ENCODE data around the gene METTL15.
A peak's percentile ranks its signal among the peaks of the same experiment; 100 is the strongest.
"Not testable (repeated sequence)": the region's sequence is repeated elsewhere in the genome, so short reads cannot be mapped to it uniquely, and the experiment has no call there.

The METTL15 gene

DNA sequence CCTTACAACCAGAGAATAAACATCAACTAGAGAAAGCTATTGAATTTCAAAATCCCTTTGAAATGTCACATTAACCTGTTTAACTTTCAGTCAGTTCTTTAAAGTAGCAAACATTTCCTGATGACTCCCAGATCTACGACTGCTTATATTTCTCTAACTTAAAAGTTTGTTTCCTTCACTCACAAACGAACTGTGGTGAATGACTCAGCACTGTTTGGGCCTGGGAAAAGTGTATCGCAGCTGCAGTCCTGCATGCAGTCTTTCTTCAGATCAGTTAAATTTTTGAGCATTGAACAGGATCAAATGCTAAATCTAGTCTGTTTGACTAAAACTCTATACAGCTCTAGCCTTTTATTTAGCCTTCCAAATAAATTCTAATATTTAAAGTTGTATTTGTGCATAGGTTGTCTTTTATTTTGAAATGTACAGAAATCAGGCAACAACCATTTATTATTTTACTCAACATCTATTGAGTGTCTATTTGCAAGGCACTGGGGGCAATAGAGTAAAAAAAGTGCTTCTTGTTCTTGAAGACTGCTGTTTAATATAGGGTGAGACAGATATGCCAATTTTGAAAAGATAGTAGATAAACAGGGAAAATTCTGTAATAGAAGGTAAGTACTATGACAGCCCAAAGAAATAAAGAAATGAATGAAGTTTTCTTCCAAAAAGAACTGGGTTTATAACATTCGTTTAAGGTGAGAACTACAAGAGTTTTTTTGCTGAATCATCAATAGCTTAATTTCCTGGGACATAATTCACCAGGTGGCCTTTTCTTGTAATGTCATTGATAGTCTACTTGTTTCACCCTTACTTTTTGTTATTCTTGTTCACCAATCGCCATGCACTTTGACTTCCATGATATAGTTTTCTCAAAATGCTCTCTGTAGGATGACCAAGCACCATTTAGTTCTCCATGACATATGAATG is 235.4 kb downstream of the METTL15 start:
- H3K9ac ChIP-seq (ENCODE audit: low read depth, low read length) = peak overlapping the region; percentile 37
- no peak overlapping the region for H3K27ac ChIP-seq (ENCODE audit: low read depth, low read length)
- WGBS = 79% methylated on average over 5 of the region's 5 CpGs

GRCh38 chr11:28346209-28346608 is 238.0 kb downstream of the METTL15 start:
- Histone ChIP-seq H3K4me3 (ENCODE audit: low read length) (no peak overlapping the region), H3K27ac (ENCODE audit: low read depth, low read length) (no peak overlapping the region), H3K9ac (ENCODE audit: low read depth, low read length) (no peak overlapping the region), H3K4me1 (ENCODE audit: insufficient read depth, low read length) (peaks cover 7% of the 10 kb centered on the region; the same call in 1 of the 2 replicates), H3K36me3 (ENCODE audit: insufficient read depth, low read length) (no peaks in the 10 kb centered on the region), H3K27me3 (ENCODE audit: insufficient read depth, low read length) (no peaks in the 10 kb centered on the region), H3K9me3 (ENCODE audit: insufficient read depth, low read depth, low read length) (no peaks in the 10 kb centered on the region)

More for the DNA sequence above, 235.4 kb downstream of the METTL15 start:
- H3K4me1 ChIP-seq (ENCODE audit: insufficient read depth, low read length) = peaks cover 7% of the 10 kb centered on the region; the same call in 1 of the 2 replicates
- peaks cover 7% of the 10 kb centered on the region; the same call in 1 of the 2 replicates for H3K9me3 ChIP-seq (ENCODE audit: insufficient read depth, low read depth, low read length)
- no peaks in the 10 kb centered on the region for H3K36me3 ChIP-seq (ENCODE audit: insufficient read depth, low read length)
- H3K27me3 ChIP-seq (ENCODE audit: insufficient read depth, low read length) = no peaks in the 10 kb centered on the region
- H3K4me3 ChIP-seq (ENCODE audit: low read length) = no peak overlapping the region

- no peak overlapping the region for H3K27ac ChIP-seq (ENCODE audit: low read depth, low read length)
Observed at GRCh38 chr11:28346721-28347120, 238.5 kb downstream of the METTL15 start.

DNA sequence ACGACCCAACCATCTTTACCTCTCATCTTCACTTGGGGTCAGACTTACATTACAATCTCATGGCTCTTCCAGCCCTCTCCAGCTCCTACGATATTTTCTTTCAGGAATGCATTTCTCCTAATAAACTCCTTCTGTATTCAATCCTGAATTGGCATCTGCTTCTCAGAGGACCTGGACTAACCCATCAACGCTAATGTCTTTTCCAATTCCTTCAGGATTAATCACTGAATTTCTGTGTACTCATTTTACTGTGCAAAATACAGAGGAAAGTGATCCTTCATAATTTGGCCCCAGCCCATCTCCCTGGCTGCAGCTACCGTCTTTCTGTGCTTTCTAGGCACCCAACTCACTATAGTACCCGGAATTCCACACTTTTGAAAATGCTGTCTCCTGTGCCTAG is 239.2 kb downstream of the METTL15 start:
- no peaks in the 10 kb centered on the region for H3K36me3 ChIP-seq (ENCODE audit: insufficient read depth, low read length)
- H3K27me3 ChIP-seq (ENCODE audit: insufficient read depth, low read length) = no peaks in the 10 kb centered on the region
- 87% methylated on average over 5 of the region's 5 CpGs for WGBS
- no peak overlapping the region for H3K9ac ChIP-seq (ENCODE audit: low read depth, low read length)
- H3K4me3 ChIP-seq (ENCODE audit: low read length) = no peak overlapping the region
- no peak overlapping the region for H3K27ac ChIP-seq (ENCODE audit: low read depth, low read length)
- H3K9me3 ChIP-seq (ENCODE audit: insufficient read depth, low read depth, low read length) = no peaks in the 10 kb centered on the region
- peaks cover 7% of the 10 kb centered on the region; the same call in 1 of the 2 replicates for H3K4me1 ChIP-seq (ENCODE audit: insufficient read depth, low read length)

More at GRCh38 chr11:28346721-28347120, 238.5 kb downstream of the METTL15 start:
- Histone ChIP-seq H3K9me3 (ENCODE audit: insufficient read depth, low read depth, low read length) (no peaks in the 10 kb centered on the region), H3K36me3 (ENCODE audit: insufficient read depth, low read length) (no peaks in the 10 kb centered on the region), H3K4me1 (ENCODE audit: insufficient read depth, low read length) (peaks cover 7% of the 10 kb centered on the region; the same call in 1 of the 2 replicates), H3K9ac (ENCODE audit: low read depth, low read length) (no peak overlapping the region), H3K4me3 (ENCODE audit: low read length) (no peak overlapping the region), H3K27me3 (ENCODE audit: insufficient read depth, low read length) (no peaks in the 10 kb centered on the region)
- no CpG with 5 or more reads among the region's 1 CpG for WGBS

DNA sequence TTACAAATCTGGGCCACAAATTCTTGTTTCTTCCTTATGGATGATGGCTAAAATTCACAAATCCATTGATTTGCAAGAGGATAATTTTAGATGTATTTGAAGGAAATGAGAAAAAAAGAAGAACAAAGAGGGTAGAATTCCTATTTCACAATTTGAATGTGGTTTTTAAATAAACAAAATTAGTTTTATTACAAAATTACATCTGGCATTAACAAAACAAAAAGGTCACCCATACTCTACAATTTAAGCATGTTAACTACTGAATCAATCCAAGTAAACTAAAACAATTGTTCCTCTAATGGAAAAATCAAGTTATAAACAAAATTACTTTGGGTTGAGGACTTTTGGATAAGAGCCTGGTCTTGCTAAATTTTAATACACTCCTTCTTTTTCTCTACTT is 242.0 kb downstream of the METTL15 start:
- no peak overlapping the region for H3K4me3 ChIP-seq (ENCODE audit: low read length)
- H3K27me3 ChIP-seq (ENCODE audit: insufficient read depth, low read length) = no peaks in the 10 kb centered on the region
- no peaks in the 10 kb centered on the region for H3K4me1 ChIP-seq (ENCODE audit: insufficient read depth, low read length)
- no peak overlapping the region for H3K9ac ChIP-seq (ENCODE audit: low read depth, low read length)
- H3K9me3 ChIP-seq (ENCODE audit: insufficient read depth, low read depth, low read length) = no peaks in the 10 kb centered on the region
- H3K36me3 ChIP-seq (ENCODE audit: insufficient read depth, low read length) = no peaks in the 10 kb centered on the region
- no peak overlapping the region for H3K27ac ChIP-seq (ENCODE audit: low read depth, low read length)

- Histone ChIP-seq H3K9ac (ENCODE audit: low read depth, low read length) (no peak overlapping the region), H3K9me3 (ENCODE audit: insufficient read depth, low read depth, low read length) (no peaks in the 10 kb centered on the region), H3K27me3 (ENCODE audit: insufficient read depth, low read length) (no peaks in the 10 kb centered on the region), H3K36me3 (ENCODE audit: insufficient read depth, low read length) (no peaks in the 10 kb centered on the region), H3K4me1 (ENCODE audit: insufficient read depth, low read length) (no peaks in the 10 kb centered on the region), H3K27ac (ENCODE audit: low read depth, low read length) (no peak overlapping the region), H3K4me3 (ENCODE audit: low read length) (no peak overlapping the region)
- WGBS = 95% methylated on average over 2 of the region's 2 CpGs
Observed at GRCh38 chr11:28353991-28354390, 245.8 kb downstream of the METTL15 start.

DNA sequence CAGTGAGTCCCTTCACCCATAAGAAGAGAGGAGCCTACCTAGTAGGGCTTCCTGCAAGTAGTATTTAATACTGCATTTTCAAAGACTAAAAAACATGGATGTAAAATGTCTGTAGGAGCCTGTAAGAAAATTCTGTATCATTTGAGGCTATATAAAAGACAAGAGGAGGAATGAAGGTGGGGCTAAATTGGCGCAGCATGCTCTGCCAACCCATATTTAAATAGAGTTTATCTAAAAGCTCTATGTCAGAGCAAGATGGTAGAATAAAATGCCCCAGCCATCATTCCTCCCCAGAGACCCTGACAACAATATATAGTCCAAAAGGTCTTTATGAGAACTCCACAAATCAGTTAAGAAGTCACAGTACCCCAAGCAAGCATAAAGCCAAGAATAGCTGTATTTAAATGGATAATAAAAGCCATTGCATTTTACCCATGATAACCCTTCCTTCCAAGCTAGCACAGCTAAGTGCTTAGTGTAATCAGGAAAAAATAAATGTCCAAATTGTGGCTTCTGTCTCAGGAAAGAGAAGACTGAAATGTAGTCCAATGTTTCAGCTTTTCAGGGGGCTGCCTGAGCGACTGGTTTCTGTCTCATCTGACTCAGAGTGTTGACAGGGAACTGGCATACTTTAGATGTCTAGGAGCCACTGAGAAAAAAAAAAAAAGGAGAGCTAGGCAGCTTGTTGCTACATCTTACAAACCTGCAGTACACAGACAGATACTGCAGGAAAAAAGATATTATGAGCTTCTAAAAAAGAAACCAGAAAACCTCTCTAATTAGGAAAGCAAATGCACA is 258.6 kb downstream of the METTL15 start:
- no peaks in the 10 kb centered on the region for H3K27me3 ChIP-seq (ENCODE audit: insufficient read depth, low read length)
- peaks cover 6% of the 10 kb centered on the region; the same call in 1 of the 2 replicates for H3K9me3 ChIP-seq (ENCODE audit: insufficient read depth, low read depth, low read length)
- WGBS = 86% methylated on average over 2 of the region's 2 CpGs

DNA sequence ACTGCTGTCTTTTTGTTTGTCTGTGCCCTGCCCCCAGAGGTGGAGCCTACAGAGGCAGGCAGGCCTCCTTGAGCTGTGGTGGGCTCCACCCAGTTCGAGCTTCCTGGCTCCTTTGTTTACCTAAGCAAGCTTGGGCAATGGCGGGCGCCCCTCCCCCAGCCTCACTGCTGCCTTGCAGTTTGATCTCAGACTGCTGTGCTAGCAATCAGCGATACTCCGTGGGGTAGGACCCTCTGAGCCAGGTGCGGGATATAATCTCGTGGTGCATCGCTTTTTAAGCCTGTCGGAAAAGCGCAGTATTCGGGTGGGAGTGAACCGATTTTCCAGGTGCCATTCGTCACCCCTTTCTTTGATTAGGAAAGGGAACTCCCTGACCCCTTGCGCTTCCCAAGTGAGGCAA is 269.9 kb downstream of the METTL15 start:
- not testable (repeated sequence) for H3K4me1 ChIP-seq (ENCODE audit: insufficient read depth, low read length); H3K27me3 ChIP-seq (ENCODE audit: insufficient read depth, low read length); H3K9ac ChIP-seq (ENCODE audit: low read depth, low read length); H3K36me3 ChIP-seq (ENCODE audit: insufficient read depth, low read length); H3K9me3 ChIP-seq (ENCODE audit: insufficient read depth, low read depth, low read length); H3K27ac ChIP-seq (ENCODE audit: low read depth, low read length); H3K4me3 ChIP-seq (ENCODE audit: low read length)
- WGBS = 78% methylated on average over 14 of the region's 14 CpGs

More for the DNA sequence above, 258.6 kb downstream of the METTL15 start:
- no peaks in the 10 kb centered on the region for H3K36me3 ChIP-seq (ENCODE audit: insufficient read depth, low read length)
- no peak overlapping the region for H3K4me3 ChIP-seq (ENCODE audit: low read length)
- H3K4me1 ChIP-seq (ENCODE audit: insufficient read depth, low read length) = no peaks in the 10 kb centered on the region
- no peak overlapping the region for H3K27ac ChIP-seq (ENCODE audit: low read depth, low read length)
- H3K9ac ChIP-seq (ENCODE audit: low read depth, low read length) = no peak overlapping the region

Measured in HUES64 (cell line).